ENCODE data around the gene APBB1.

The APBB1 gene

DNA sequence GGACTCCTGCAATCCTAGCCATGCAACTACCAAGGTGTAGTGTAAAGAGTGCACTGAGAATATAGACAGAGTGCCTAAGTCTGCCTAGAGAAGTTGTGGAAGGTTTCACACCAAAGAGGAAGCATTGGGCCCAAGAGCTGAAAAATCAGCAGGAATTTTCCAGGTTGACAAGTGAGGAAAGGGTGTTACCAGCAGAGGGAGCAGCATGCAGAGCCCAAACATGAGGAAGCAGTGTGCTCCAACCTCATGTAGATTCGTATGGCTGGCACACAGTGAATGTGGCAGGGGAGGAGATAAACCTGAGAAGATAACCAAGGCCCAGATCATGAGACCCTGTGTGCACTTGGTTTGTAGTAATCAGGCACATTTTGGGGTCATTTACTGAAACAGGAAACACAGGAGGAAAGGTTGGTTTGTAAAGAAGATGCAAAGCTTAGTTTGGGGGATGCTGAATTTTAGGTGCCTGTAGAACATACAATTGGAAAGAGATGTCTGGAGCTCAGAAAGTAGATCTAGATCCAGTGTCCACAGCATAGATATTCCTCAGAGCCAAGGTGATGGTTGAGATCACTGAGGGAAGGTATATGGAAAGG lies 20.2 kb upstream of the APBB1 start:
- H3K4me3 ChIP-seq (ENCODE audit: low read depth, low read length) = no peak overlapping the region
- TF ChIP-seq, protein P1, sequence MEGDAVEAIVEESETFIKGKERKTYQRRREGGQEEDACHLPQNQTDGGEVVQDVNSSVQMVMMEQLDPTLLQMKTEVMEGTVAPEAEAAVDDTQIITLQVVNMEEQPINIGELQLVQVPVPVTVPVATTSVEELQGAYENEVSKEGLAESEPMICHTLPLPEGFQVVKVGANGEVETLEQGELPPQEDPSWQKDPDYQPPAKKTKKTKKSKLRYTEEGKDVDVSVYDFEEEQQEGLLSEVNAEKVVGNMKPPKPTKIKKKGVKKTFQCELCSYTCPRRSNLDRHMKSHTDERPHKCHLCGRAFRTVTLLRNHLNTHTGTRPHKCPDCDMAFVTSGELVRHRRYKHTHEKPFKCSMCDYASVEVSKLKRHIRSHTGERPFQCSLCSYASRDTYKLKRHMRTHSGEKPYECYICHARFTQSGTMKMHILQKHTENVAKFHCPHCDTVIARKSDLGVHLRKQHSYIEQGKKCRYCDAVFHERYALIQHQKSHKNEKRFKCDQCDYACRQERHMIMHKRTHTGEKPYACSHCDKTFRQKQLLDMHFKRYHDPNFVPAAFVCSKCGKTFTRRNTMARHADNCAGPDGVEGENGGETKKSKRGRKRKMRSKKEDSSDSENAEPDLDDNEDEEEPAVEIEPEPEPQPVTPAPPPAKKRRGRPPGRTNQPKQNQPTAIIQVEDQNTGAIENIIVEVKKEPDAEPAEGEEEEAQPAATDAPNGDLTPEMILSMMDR (IDR thresholded peaks at IDR 0.05; ENCODE audit: insufficient read depth, low read depth, low read length, missing control alignments) = peak; percentile 63
- DNase-seq (ENCODE audit: low read depth) = peak; percentile 52

DNA sequence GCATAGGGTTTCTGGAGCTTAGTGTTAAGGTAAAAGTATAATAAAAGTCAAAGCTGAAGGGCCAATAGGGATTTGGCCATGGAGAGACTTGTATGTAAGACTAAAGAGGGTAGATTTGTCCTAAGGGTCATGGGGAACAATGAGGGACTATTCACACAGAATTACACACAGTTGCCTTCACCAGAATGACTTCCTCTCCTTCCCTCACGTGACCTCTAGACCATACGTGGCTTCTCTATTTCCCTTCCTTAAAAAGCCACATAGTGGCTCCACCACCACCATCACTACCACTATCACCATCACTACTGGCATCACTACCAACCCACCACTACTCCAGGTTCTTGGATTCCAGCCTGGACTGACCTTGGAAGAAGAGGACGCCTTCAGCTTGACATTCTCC lies 19.1 kb upstream of the APBB1 start:
- TF ChIP-seq, protein P1 (IDR thresholded peaks at IDR 0.05; ENCODE audit: insufficient read depth, low read depth, low read length, missing control alignments) = no peak
- DNase-seq (ENCODE audit: low read depth) = peak; percentile 17
- H3K4me3 ChIP-seq (ENCODE audit: low read depth, low read length) = no peak overlapping the region

DNA sequence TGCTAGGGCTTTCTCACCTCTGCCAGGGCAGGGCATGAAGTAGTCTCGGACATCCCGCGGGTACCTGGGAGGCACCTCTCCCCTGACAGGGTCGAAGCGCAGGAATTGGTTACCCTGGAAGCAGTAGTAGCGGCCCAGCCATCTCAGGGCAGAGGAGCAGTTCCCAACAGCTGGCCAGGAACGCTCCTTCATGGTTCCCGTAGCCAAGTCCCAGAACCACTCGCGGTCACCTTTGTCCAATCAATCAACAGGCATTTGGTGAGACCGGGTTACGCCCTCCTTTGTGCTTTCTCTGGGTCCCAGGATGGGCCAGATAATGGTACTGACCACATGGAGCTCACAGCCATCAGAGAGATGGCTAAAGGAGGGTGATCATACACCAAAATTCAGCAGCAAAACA lies 18.5 kb upstream of the APBB1 start:
- TF ChIP-seq, protein P1 (IDR thresholded peaks at IDR 0.05; ENCODE audit: insufficient read depth, low read depth, low read length, missing control alignments) = no peak
- DNase-seq (ENCODE audit: low read depth) = no peak
- H3K4me3 ChIP-seq (ENCODE audit: low read depth, low read length) = no peak overlapping the region

DNA sequence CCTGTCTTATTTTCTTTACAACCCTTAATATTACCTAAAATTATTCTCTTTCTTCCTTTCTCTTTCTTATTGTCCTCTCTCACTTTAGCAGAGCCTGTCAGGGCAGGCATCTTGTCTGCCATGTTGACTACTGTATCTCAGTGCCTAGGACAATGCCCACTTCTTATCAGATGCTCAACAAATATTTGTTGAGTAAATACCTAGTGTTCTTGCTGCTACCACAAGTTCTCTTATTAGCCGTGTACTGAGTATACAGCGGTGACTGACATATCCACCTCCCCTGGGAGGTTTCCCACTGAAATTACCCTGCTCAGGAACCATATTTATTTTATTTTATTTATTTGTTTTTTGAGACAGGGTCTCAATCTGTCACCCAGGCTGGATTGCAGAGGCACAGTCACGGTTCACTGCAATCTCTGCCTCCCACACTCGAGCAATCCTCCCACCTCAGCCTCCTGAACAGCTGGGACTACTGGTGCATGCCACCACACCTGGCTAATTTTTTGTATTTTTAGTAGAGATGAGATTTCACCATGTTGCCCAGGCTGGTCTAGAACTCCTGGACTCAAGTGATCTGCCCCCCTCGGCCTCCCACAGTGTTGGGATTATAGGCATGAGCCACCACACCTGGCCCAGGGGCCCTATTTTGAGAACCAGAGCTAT lies 15.2 kb upstream of the APBB1 start:
- TF ChIP-seq, protein P1 (IDR thresholded peaks at IDR 0.05; ENCODE audit: insufficient read depth, low read depth, low read length, missing control alignments) = no peak
- DNase-seq (ENCODE audit: low read depth) = peak; percentile 55
- no peak overlapping the region for H3K4me3 ChIP-seq (ENCODE audit: low read depth, low read length)

DNA sequence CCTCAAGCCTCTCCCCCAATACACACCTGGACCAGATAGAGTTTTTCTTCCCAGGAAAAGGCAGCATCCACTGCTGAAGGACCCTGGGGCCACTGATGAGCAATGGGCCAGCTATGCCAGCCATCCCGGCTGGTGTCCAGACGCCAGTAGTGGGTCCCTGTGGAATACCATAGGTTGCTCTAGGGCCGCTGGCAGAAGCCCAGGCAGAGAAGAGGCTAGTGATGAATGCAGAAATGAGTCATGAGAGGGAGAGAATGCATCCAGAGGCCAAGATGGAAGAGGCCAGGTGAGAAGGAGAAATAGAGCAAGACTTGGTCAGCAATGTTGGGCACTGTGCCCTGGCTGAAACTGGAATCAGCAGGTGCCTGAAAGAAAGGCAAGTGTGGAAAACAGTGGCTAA lies 13.0 kb upstream of the APBB1 start:
- TF ChIP-seq, protein P1 (IDR thresholded peaks at IDR 0.05; ENCODE audit: insufficient read depth, low read depth, low read length, missing control alignments) = no peak
- no peak for DNase-seq (ENCODE audit: low read depth)
- H3K4me3 ChIP-seq (ENCODE audit: low read depth, low read length) = no peak overlapping the region

DNA sequence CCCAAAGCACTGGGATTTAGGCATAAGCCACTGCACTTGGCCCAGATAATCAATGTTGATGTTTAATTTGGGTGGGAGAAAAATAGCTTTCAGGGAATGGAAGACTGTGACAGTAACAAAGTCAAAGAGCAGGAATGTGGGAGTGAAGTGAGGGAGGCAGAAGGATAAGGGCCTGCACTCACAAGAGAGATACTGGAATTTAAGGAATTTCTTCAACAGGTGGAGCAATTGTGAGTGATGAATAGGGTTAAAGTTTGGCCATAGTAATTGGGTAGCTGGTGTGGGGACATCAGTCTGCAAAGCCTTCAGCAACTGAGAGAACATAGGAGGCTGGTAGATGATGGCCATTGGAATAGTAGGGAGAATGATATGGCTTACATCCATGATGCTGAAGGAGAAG lies 8.6 kb upstream of the APBB1 start:
- DNase-seq (ENCODE audit: low read depth) = no peak
- TF ChIP-seq, protein P1 (IDR thresholded peaks at IDR 0.05; ENCODE audit: insufficient read depth, low read depth, low read length, missing control alignments) = no peak
- H3K4me3 ChIP-seq (ENCODE audit: low read depth, low read length) = no peak overlapping the region

DNA sequence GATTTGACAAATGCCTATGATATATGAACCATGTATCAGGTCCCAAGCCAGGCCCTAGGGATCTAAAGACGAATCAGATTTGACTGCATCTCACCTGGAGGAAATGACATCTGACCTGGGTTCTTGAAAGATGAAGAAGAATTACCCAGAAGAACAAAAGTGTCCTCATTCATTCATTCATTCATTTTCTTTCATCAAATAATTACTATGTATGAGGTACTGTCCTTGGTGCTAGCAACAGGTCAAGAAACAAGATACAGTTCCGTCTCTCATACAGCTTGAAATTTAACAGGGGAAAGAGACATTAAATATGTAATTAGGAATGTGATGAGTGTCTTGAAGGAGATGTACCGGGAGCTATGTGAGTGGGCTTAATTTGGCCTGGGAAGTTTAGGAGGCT lies 1.8 kb upstream of the APBB1 start:
- H3K4me3 ChIP-seq (ENCODE audit: low read depth, low read length) = no peak overlapping the region
- DNase-seq (ENCODE audit: low read depth) = no peak
- TF ChIP-seq, protein P1 (IDR thresholded peaks at IDR 0.05; ENCODE audit: insufficient read depth, low read depth, low read length, missing control alignments) = no peak
